Colonic mucosa (tissue), 4 donors: ENCODE data around the gene TBR1. TPM values are rescaled to one million over a fixed set of nuclear protein-coding genes. Genes with fewer than 3 reads are reported as not detected.

Experiments used
- DNase-seq: peaks from one replicate; pipeline ENCODE4 v3.0.0-alpha.2; 2020
- H3K27ac ChIP-seq: fragments of 200-600 bp; one replicate; pipeline ENCODE4 v1.8.0; 2021
- H3K27me3 ChIP-seq: fragments of 200-600 bp; one replicate; pipeline ENCODE4 v1.8.0; 2021
- H3K36me3 ChIP-seq: fragments of 200-600 bp; one replicate; pipeline ENCODE4 v1.8.0; 2021
- H3K4me1 ChIP-seq: fragments of 200-600 bp; one replicate; pipeline ENCODE4 v1.8.0; 2021; ENCODE audit warnings: mild to moderate bottlenecking
- H3K4me3 ChIP-seq: fragments of 200-600 bp; one replicate; pipeline ENCODE4 v1.8.0; 2021
- H3K9ac ChIP-seq, 2 donors: one replicate each; pipeline ENCODE4 v1.7.0; 2013; ENCODE audit warnings: control low read depth in 2 of 2, low read depth in 2 of 2, low read length in 2 of 2
- H3K9me3 ChIP-seq: fragments of 200-600 bp; one replicate; pipeline ENCODE4 v1.8.0; 2021
- intact Hi-C: fragments of 100-400 bp; cut with DNase I; formaldehyde crosslinking; loops from one replicate; pipeline ENCODE4 v1.14.1; 2022
- total RNA-seq, 2 donors: library from RNA; stranded (reverse); fragmentation: NEBNext Ultra II Directional in 1 of 2; extraction: Animal tissue kit (Norgen Biotek cat#: 25700) in 1 of 2; gene quantifications; one replicate each; pipeline ENCODE4 v1.2.1, GENCODE V29; 2021
- TF ChIP-seq, protein P1 (sequence below): fragments of 200-600 bp; IDR thresholded peaks from one replicate; pipeline ENCODE4 v1.8.0; 2022; ENCODE audit warnings: antibody characterized with exemption, mild to moderate bottlenecking
- donor health status: healthy.
- donor health status: DM: no; HTN: no; CAD: no.
- donor health status: DM: no; HTN: no; CAD: no.

The TBR1 gene
- total RNA-seq = not detected

GRCh38 chr2:161415987-161416707 is at the start of gene TBR1:
Gene TBR1, plus strand, starts transcription at chr2:161416297. Its CDS starts 114 bp downstream, at chr2:161416411.
- Histone ChIP-seq H3K9me3 (no peaks in the 10 kb centered on the region), H3K4me3 (no peak within 1 kb of the TSS), H3K27me3 (peaks cover 73% of the 10 kb centered on the region), H3K4me1 (peaks cover 5% of the 10 kb centered on the region), H3K9ac (no peak within 1 kb of the TSS), H3K27ac (no peak within 1 kb of the TSS), H3K36me3 (no peaks in the 10 kb centered on the region)
- intact Hi-C loops = no loop called here
- no peak for DNase-seq
- TF ChIP-seq, protein P1, sequence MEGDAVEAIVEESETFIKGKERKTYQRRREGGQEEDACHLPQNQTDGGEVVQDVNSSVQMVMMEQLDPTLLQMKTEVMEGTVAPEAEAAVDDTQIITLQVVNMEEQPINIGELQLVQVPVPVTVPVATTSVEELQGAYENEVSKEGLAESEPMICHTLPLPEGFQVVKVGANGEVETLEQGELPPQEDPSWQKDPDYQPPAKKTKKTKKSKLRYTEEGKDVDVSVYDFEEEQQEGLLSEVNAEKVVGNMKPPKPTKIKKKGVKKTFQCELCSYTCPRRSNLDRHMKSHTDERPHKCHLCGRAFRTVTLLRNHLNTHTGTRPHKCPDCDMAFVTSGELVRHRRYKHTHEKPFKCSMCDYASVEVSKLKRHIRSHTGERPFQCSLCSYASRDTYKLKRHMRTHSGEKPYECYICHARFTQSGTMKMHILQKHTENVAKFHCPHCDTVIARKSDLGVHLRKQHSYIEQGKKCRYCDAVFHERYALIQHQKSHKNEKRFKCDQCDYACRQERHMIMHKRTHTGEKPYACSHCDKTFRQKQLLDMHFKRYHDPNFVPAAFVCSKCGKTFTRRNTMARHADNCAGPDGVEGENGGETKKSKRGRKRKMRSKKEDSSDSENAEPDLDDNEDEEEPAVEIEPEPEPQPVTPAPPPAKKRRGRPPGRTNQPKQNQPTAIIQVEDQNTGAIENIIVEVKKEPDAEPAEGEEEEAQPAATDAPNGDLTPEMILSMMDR = no peak

DNA sequence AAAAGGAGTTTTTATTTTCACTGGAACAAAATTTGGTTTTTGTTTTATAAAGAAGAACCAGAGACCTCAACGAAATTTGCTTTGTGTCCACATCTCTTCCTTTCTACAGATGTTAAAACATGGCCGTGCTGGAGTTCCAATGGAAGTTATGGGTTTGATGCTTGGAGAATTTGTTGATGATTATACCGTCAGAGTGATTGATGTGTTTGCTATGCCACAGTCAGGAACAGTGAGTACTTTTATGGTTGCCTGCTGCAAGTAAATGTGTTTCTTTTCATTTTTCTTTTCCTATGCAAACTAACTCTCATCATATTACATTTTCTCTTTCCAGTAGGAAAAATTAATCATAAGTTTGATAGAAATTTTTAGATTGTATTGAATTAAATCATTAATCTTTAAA is 48.4 kb upstream of the TBR1 start:
- TF ChIP-seq, protein P1 = no peak
- no peak for DNase-seq
- intact Hi-C loops = no loop called here
- H3K27ac ChIP-seq = no peak overlapping the region
- no peaks in the 10 kb centered on the region for H3K9me3 ChIP-seq
- no peak overlapping the region for H3K9ac ChIP-seq
- H3K36me3 ChIP-seq = no peaks in the 10 kb centered on the region
- H3K27me3 ChIP-seq = no peaks in the 10 kb centered on the region
- no peak overlapping the region for H3K4me3 ChIP-seq
- no peaks in the 10 kb centered on the region for H3K4me1 ChIP-seq

GRCh38 chr2:161369311-161369710 is 46.8 kb upstream of the TBR1 start:
- no peaks in the 10 kb centered on the region for H3K27me3 ChIP-seq
- no peak for DNase-seq
- H3K9ac ChIP-seq = no peak overlapping the region
- intact Hi-C loops = no loop called here
- no peaks in the 10 kb centered on the region for H3K4me1 ChIP-seq
- no peak overlapping the region for H3K4me3 ChIP-seq
- no peaks in the 10 kb centered on the region for H3K36me3 ChIP-seq
- H3K27ac ChIP-seq = no peak overlapping the region
- TF ChIP-seq, protein P1 = no peak
- H3K9me3 ChIP-seq = no peaks in the 10 kb centered on the region

GRCh38 chr2:161370981-161371380 is 45.1 kb upstream of the TBR1 start:
- Histone ChIP-seq H3K36me3 (no peaks in the 10 kb centered on the region), H3K9me3 (no peaks in the 10 kb centered on the region), H3K4me3 (no peak overlapping the region), H3K27ac (no peak overlapping the region), H3K27me3 (no peaks in the 10 kb centered on the region), H3K9ac (no peak overlapping the region), H3K4me1 (no peaks in the 10 kb centered on the region)
- DNase-seq = no peak
- TF ChIP-seq, protein P1 = no peak
- intact Hi-C loops = no loop called here

GRCh38 chr2:161371869-161372268 is 44.2 kb upstream of the TBR1 start:
- Histone ChIP-seq H3K4me1 (no peaks in the 10 kb centered on the region), H3K9me3 (no peaks in the 10 kb centered on the region), H3K4me3 (no peak overlapping the region), H3K27ac (no peak overlapping the region), H3K9ac (no peak overlapping the region), H3K36me3 (no peaks in the 10 kb centered on the region), H3K27me3 (no peaks in the 10 kb centered on the region)
- TF ChIP-seq, protein P1 = no peak
- intact Hi-C loops = no loop called here
- DNase-seq = no peak
